OCI-LY1 (cell line): ENCODE results near the gene PIH1D1.

Experiments used
- H2AFZ ChIP-seq: fragments of 200-600 bp; sonication (generic), shearing (Covaris generic); 2 replicates; pipeline ENCODE4 v1.6.0; 2014; ENCODE audit warnings: antibody characterized with exemption, mild to moderate bottlenecking, low read length
- H3F3A ChIP-seq: fragments of 200-600 bp; sonication (generic), shearing (Covaris generic); 2 replicates; pipeline ENCODE4 v1.6.0; 2014; ENCODE audit warnings: mild to moderate bottlenecking, antibody characterized with exemption, low read length, moderate library complexity; ENCODE audit not compliant: insufficient read depth
- H3K27ac ChIP-seq: fragments of 200-600 bp; sonication (generic); 2 replicates; pipeline ENCODE4 v1.5.1; 2014; ENCODE audit warnings: low read length, mixed run types, mild to moderate bottlenecking, low read depth; ENCODE audit not compliant: poor library complexity, severe bottlenecking
- H3K27me3 ChIP-seq: fragments of 200-600 bp; sonication (generic); 2 replicates; pipeline ENCODE4 v1.6.0; 2014; ENCODE audit warnings: antibody characterized with exemption, mild to moderate bottlenecking, low read length, moderate library complexity; ENCODE audit not compliant: insufficient read depth
- H3K36me3 ChIP-seq: fragments of 200-600 bp; sonication (generic); 2 replicates; pipeline ENCODE4 v1.6.1; 2014; ENCODE audit warnings: mild to moderate bottlenecking, antibody characterized with exemption, low read length, moderate library complexity, mixed read lengths; ENCODE audit not compliant: insufficient read depth
- H3K4me1 ChIP-seq: fragments of 200-600 bp; sonication (generic); 2 replicates; pipeline ENCODE4 v1.5.1; 2014; ENCODE audit warnings: mild to moderate bottlenecking, low read length, moderate library complexity; ENCODE audit not compliant: insufficient read depth, severe bottlenecking
- H3K4me2 ChIP-seq: fragments of 200-600 bp; sonication (generic), shearing (Covaris generic); 2 replicates; pipeline ENCODE4 v1.6.1; 2014; ENCODE audit warnings: low read length
- H3K4me3 ChIP-seq: fragments of 200-600 bp; sonication (generic); 2 replicates; pipeline ENCODE4 v1.5.1; 2014; ENCODE audit warnings: low read length, low read depth, mild to moderate bottlenecking, mixed read lengths; ENCODE audit not compliant: poor library complexity, severe bottlenecking
- H3K79me2 ChIP-seq: fragments of 200-600 bp; shearing (Covaris generic); 2 replicates; pipeline ENCODE4 v1.6.1; 2016; ENCODE audit warnings: mixed run types, low read length, mixed read lengths; ENCODE audit not compliant: insufficient read depth
- H3K9ac ChIP-seq: fragments of 200-600 bp; sonication (generic), shearing (Covaris generic); 2 replicates; pipeline ENCODE4 v1.6.1; 2014; ENCODE audit warnings: mild to moderate bottlenecking, low read length, mixed read lengths
- H3K9me2 ChIP-seq: fragments of 200-600 bp; sonication (generic), shearing (Covaris generic); 2 replicates; pipeline ENCODE4 v1.6.1; 2014; ENCODE audit warnings: low read depth, mild to moderate bottlenecking, low read length, mixed read lengths
- H3K9me3 ChIP-seq: fragments of 200-600 bp; shearing (Covaris generic); 2 replicates; pipeline ENCODE4 v1.6.1; 2014; ENCODE audit warnings: low read length, mixed read lengths
- H4K20me1 ChIP-seq: fragments of 200-600 bp; sonication (generic), shearing (Covaris generic); 2 replicates; pipeline ENCODE4 v1.6.0; 2016; ENCODE audit warnings: mild to moderate bottlenecking, low read length; ENCODE audit not compliant: insufficient read depth
- CTCF ChIP-seq: fragments of 200-600 bp; sonication (generic), shearing (Covaris generic); IDR thresholded peaks from 2 replicates; pipeline ENCODE4 v1.5.1; 2017; ENCODE audit warnings: mild to moderate bottlenecking, antibody characterized with exemption, low read length, moderate library complexity, mixed read lengths
- EZH2 ChIP-seq: fragments of 200-600 bp; sonication (generic), shearing (Covaris generic); IDR thresholded peaks from 2 replicates; pipeline ENCODE4 v1.8.0; 2017; ENCODE audit warnings: borderline replicate concordance, mixed run types, mild to moderate bottlenecking, antibody characterized with exemption, low read length, moderate library complexity, mixed read lengths

Gene PIH1D1

GRCh38 chr19:49492573-49493405, 41.2 kb upstream of the PIH1D1 start:
- H3K9me2 ChIP-seq: no peaks in the 10 kb centered on the region
- H4K20me1 ChIP-seq: no peaks in the 10 kb centered on the region
- peaks cover 18% of the 10 kb centered on the region for H3F3A ChIP-seq
- no peaks in the 10 kb centered on the region for H3K27me3 ChIP-seq
- TF ChIP-seq CTCF: no peak
- H3K36me3 ChIP-seq: peaks cover 73% of the 10 kb centered on the region
- H3K4me2 ChIP-seq: no peak overlapping the region
- no peak overlapping the region for H3K4me3 ChIP-seq
- peaks cover 39% of the 10 kb centered on the region for H3K4me1 ChIP-seq
- peaks cover 25% of the 10 kb centered on the region for H3K79me2 ChIP-seq
- no peak overlapping the region for H2AFZ ChIP-seq
- H3K9ac ChIP-seq: no peak overlapping the region
- H3K27ac ChIP-seq: peak overlapping the region; percentile 84
- H3K9me3 ChIP-seq: no peaks in the 10 kb centered on the region

- H3K4me3 ChIP-seq: no peak overlapping the region
- H3K4me2 ChIP-seq: no peak overlapping the region
- no peaks in the 10 kb centered on the region for H3K27me3 ChIP-seq
- TF ChIP-seq EZH2 (no peak), CTCF (no peak)
- peaks cover 29% of the 10 kb centered on the region for H3K79me2 ChIP-seq
- peaks cover 18% of the 10 kb centered on the region for H3F3A ChIP-seq
- H4K20me1 ChIP-seq: no peaks in the 10 kb centered on the region
- peak overlapping the region; percentile 84 for H3K27ac ChIP-seq
- no peak overlapping the region for H3K9ac ChIP-seq
- H3K9me3 ChIP-seq: no peaks in the 10 kb centered on the region
- H3K4me1 ChIP-seq: peaks cover 33% of the 10 kb centered on the region
- peaks cover 69% of the 10 kb centered on the region for H3K36me3 ChIP-seq
- H3K9me2 ChIP-seq: no peaks in the 10 kb centered on the region
- H2AFZ ChIP-seq: no peak overlapping the region
Observed at GRCh38 chr19:49491804-49492572, 40.4 kb upstream of the PIH1D1 start.

- H3K4me2 ChIP-seq: no peak overlapping the region; the same call in 1 of the 2 replicates
- no peak overlapping the region for H3K4me3 ChIP-seq
- no peaks in the 10 kb centered on the region for H3K9me3 ChIP-seq
- no peaks in the 10 kb centered on the region for H3K9me2 ChIP-seq
- H3K9ac ChIP-seq: no peak overlapping the region; the same call in 1 of the 2 replicates
- H3K79me2 ChIP-seq: peaks cover 23% of the 10 kb centered on the region
- H2AFZ ChIP-seq: no peak overlapping the region
- H3K27me3 ChIP-seq: no peaks in the 10 kb centered on the region
- peaks cover 37% of the 10 kb centered on the region for H3K4me1 ChIP-seq
- TF ChIP-seq EZH2 (no peak), CTCF (no peak)
- peaks cover 61% of the 10 kb centered on the region for H3K36me3 ChIP-seq
- H4K20me1 ChIP-seq: no peaks in the 10 kb centered on the region
- H3F3A ChIP-seq: peaks cover 18% of the 10 kb centered on the region
- peak overlapping the region; percentile 84 for H3K27ac ChIP-seq
Observed at GRCh38 chr19:49491030-49491803, 39.6 kb upstream of the PIH1D1 start.
